Mesothelial cell of epicardium (in vitro differentiated cells): ENCODE measurements around the gene AKT1. TPM values are rescaled to one million over a fixed set of nuclear protein-coding genes. Genes with fewer than 3 reads are reported as not detected.

Source experiments
- DNase-seq, 2 experiments: peaks; one replicate each; pipeline ENCODE4 v3.0.0; 2021; ENCODE audit warnings: low spot score in 2 of 2; ENCODE audit not compliant: unreplicated experiment in 2 of 2
- H3K27ac Mint-ChIP-seq: 2 replicates; pipeline ENCODE4 v1.8.0; 2021; ENCODE audit warnings: mixed read lengths
- H3K27me3 Mint-ChIP-seq: 2 replicates; pipeline ENCODE4 v1.8.0; 2021; ENCODE audit warnings: low read depth, mixed read lengths
- H3K36me3 Mint-ChIP-seq: 2 replicates; pipeline ENCODE4 v1.8.0; 2021; ENCODE audit warnings: mixed read lengths
- H3K4me1 Mint-ChIP-seq: 2 replicates; pipeline ENCODE4 v1.8.0; 2021; ENCODE audit warnings: mixed read lengths
- H3K4me3 Mint-ChIP-seq: 2 replicates; pipeline ENCODE4 v1.8.0; 2021; ENCODE audit warnings: mild to moderate bottlenecking, moderate library complexity, mixed read lengths
- H3K9me3 Mint-ChIP-seq: 2 replicates; pipeline ENCODE4 v1.8.0; 2021; ENCODE audit warnings: mixed read lengths
- total RNA-seq: library from RNA; stranded (reverse); gene quantifications from 3 replicates; pipeline ENCODE4 v1.2.1, GENCODE V29; 2021
- TF ChIP-seq, protein P1 (sequence below): fragments of 200-600 bp; sonication (generic); IDR thresholded peaks from one replicate; pipeline ENCODE4 v1.5.0; 2021; ENCODE audit warnings: antibody characterized with exemption; ENCODE audit not compliant: unreplicated experiment

The AKT1 gene
- total RNA-seq, 1 donor from 2014 or later = 122 TPM

DNA sequence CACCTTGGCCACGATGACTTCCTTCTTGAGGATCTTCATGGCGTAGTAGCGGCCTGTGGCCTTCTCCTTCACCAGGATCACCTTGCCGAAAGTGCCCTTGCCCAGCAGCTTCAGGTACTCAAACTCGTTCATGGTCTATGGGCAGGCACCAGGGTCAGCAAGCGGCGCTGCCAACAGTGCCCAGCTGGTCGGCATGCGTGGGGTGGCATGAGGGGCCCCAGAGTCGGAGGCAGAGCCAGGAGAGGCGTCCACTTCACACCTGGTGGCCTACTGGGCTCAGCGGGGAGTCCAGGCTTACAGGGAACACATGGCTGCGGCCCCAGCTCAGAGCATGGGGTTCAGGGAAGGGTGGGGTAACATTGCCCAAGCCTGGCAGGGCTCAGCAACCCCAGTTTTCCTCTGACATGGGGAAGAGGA is 20.5 kb downstream of the AKT1 start:
- no peaks in the 10 kb centered on the region for H3K27me3 Mint-ChIP-seq
- TF ChIP-seq, protein P1, sequence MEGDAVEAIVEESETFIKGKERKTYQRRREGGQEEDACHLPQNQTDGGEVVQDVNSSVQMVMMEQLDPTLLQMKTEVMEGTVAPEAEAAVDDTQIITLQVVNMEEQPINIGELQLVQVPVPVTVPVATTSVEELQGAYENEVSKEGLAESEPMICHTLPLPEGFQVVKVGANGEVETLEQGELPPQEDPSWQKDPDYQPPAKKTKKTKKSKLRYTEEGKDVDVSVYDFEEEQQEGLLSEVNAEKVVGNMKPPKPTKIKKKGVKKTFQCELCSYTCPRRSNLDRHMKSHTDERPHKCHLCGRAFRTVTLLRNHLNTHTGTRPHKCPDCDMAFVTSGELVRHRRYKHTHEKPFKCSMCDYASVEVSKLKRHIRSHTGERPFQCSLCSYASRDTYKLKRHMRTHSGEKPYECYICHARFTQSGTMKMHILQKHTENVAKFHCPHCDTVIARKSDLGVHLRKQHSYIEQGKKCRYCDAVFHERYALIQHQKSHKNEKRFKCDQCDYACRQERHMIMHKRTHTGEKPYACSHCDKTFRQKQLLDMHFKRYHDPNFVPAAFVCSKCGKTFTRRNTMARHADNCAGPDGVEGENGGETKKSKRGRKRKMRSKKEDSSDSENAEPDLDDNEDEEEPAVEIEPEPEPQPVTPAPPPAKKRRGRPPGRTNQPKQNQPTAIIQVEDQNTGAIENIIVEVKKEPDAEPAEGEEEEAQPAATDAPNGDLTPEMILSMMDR = no peak
- peaks cover 3% of the 10 kb centered on the region for H3K4me1 Mint-ChIP-seq
- H3K36me3 Mint-ChIP-seq = peaks cover 24% of the 10 kb centered on the region
- no peak for DNase-seq
- H3K4me3 Mint-ChIP-seq = no peak overlapping the region
- no peak overlapping the region for H3K27ac Mint-ChIP-seq
- H3K9me3 Mint-ChIP-seq = no peaks in the 10 kb centered on the region

GRCh38 chr14:104774453-104775072 is 21.0 kb downstream of the AKT1 start:
- TF ChIP-seq, protein P1 = no peak
- DNase-seq = no peak
- no peaks in the 10 kb centered on the region for H3K9me3 Mint-ChIP-seq
- no peaks in the 10 kb centered on the region for H3K27me3 Mint-ChIP-seq
- H3K36me3 Mint-ChIP-seq = peaks cover 29% of the 10 kb centered on the region
- H3K27ac Mint-ChIP-seq = no peak overlapping the region
- peaks cover 8% of the 10 kb centered on the region for H3K4me1 Mint-ChIP-seq
- H3K4me3 Mint-ChIP-seq = no peak overlapping the region

- H3K36me3 Mint-ChIP-seq = peaks cover 29% of the 10 kb centered on the region
- H3K27ac Mint-ChIP-seq = no peak overlapping the region
- no peak overlapping the region for H3K4me3 Mint-ChIP-seq
- H3K9me3 Mint-ChIP-seq = no peaks in the 10 kb centered on the region
- no peaks in the 10 kb centered on the region for H3K27me3 Mint-ChIP-seq
- TF ChIP-seq, protein P1 = no peak
- peaks cover 15% of the 10 kb centered on the region for H3K4me1 Mint-ChIP-seq
- no peak for DNase-seq
Measured at GRCh38 chr14:104773505-104774452, 21.8 kb downstream of the AKT1 start.

- TF ChIP-seq, protein P1 = no peak
- DNase-seq = no peak
Measured at GRCh38 chr14:104772707-104773504, 22.6 kb downstream of the AKT1 start.

GRCh38 chr14:104771918-104772706 is 23.4 kb downstream of the AKT1 start:
- peaks cover 29% of the 10 kb centered on the region for H3K36me3 Mint-ChIP-seq
- DNase-seq = no peak
- H3K4me3 Mint-ChIP-seq = no peak overlapping the region
- TF ChIP-seq, protein P1 = no peak
- no peak overlapping the region for H3K27ac Mint-ChIP-seq
- peaks cover 19% of the 10 kb centered on the region for H3K4me1 Mint-ChIP-seq
- no peaks in the 10 kb centered on the region for H3K9me3 Mint-ChIP-seq
- no peaks in the 10 kb centered on the region for H3K27me3 Mint-ChIP-seq

More at GRCh38 chr14:104772707-104773504, 22.6 kb downstream of the AKT1 start:
- Mint-ChIP-seq H3K27me3 (no peaks in the 10 kb centered on the region), H3K4me3 (no peak overlapping the region), H3K36me3 (peaks cover 29% of the 10 kb centered on the region), H3K27ac (no peak overlapping the region), H3K9me3 (no peaks in the 10 kb centered on the region), H3K4me1 (peaks cover 19% of the 10 kb centered on the region)
